Measurements from ENCODE around the gene POLR2M. TPM values are rescaled to one million over a fixed set of nuclear protein-coding genes. Genes with fewer than 3 reads are reported as not detected.

POLR2M gene
- total RNA-seq, 1 experiment from 2014 or later: 86.2 TPM

DNA sequence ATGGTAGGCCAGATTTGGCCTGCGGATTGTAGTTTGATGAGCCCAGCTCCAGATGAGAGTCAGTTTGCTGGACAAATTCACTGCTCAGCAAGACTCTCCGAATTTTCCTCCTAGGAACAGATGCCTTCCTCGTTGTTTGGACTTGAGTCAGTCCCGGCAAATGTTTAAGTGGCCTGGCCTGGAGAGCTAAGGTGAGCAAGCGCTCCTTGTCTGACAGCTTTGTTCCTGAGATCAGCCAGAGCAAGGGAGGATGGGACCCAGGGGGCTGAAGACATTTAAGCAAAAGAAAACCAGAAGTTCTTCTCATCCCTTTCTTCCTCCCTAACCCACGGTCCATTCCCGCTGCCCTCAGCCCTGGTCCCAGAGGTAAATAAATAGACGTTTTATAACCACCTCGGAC is 40.3 kb downstream of the POLR2M start:
- ATAC-seq (no peak), DNase-seq (ENCODE audit: low read depth, low spot score) (no peak)
- Histone ChIP-seq H3K4me2 (ENCODE audit: low read length) (no peak overlapping the region), H4K20me1 (ENCODE audit: insufficient read depth) (no peaks in the 10 kb centered on the region), H3K27ac (ENCODE audit: low read depth, low read length) (no peak overlapping the region), H2AFZ (ENCODE audit: low read depth, low read length, poor library complexity, severe bottlenecking) (no peak overlapping the region), H3K9ac (ENCODE audit: low read length) (no peak overlapping the region), H3K9me2 (ENCODE audit: insufficient read depth) (no peaks in the 10 kb centered on the region), H3K9me3 (ENCODE audit: control insufficient read depth in 1 of 2, insufficient read depth in 1 of 2, low read depth in 1 of 2, low read length in 2 of 2) (no peaks in the 10 kb centered on the region), H3K36me3 (ENCODE audit: control insufficient read depth in 1 of 2, insufficient read depth in 2 of 2, low read length in 2 of 2) (no peaks in the 10 kb centered on the region), H3K4me1 (ENCODE audit: control insufficient read depth in 1 of 2, insufficient read depth in 2 of 2, low read length in 2 of 2) (no peaks in the 10 kb centered on the region), H3K4me3 (replicated peaks in 1 of 2; ENCODE audit: low read depth in 1 of 2, low read length in 2 of 2) (no peak overlapping the region), H3K79me2 (ENCODE audit: insufficient read depth, low read length) (no peaks in the 10 kb centered on the region), H3K27me3 (ENCODE audit: insufficient read depth, low read length) (no peaks in the 10 kb centered on the region)
- BruUV-seq (replicated peaks): no TSS peak
- RAD21 ChIA-PET (ENCODE audit: low non-redundant PET in 1 of 2, low total read pairs in 2 of 2, uncharacterized antibody in 2 of 2, unreplicated experiment in 2 of 2): no interaction called here
- CTCF ChIA-PET: interaction anchor here (2.1 to 3.2 kb wide), 2 partner anchors 14 to 324 kb away, joined by 9 to 11 read pairs; no protein-coding TSS in a partner anchor
- intact Hi-C loops (cut with micrococcal nuclease): loop anchor here (5.0 kb wide), 1 partner anchor 436 kb away; no protein-coding TSS in a partner anchor
- TF ChIP-seq POLR2AphosphoS5 (IDR thresholded peaks at IDR 0.05; ENCODE audit: low read depth, low read length) (no peak), ZFX (IDR thresholded peaks at IDR 0.05) (no peak)
- POLR2A ChIA-PET: no interaction called here

DNA sequence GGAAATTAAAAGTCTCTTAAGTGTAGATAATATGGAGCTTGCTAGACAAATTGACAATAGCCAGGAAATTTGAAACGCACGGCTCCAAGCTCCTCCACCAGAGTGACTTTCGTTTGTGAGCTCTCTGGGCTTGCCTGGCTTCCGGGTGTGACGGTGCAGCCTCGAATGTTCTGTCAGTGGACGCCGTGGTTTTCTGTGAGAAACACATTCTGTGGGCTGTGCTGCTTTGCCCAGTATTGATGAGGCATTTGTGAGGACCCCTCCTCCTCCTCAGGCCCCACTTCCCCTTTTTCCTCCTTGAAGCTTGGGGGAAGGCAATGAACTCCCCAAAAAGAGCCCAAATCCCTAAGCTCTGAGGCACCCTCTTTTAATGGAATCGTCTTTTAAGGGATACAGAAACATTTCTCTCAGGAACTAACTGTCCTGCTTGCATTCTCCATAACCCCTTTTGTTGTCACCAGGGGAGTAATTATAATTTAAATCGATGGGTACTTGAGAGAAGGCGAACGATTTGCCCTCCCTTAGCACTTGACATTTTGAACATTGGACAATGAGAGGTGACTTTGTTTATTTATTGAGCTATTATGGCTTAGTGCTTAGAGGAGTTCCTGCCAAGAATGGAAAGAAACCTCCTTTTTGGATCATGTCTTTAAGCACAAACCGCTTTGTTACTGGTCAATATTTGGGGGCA is 40.8 kb downstream of the POLR2M start:
- intact Hi-C loops (cut with micrococcal nuclease): loop anchor here (5.0 kb wide), 1 partner anchor 435 kb away; no protein-coding TSS in a partner anchor
- DNase-seq (ENCODE audit: low read depth, low spot score): no peak
- BruUV-seq (replicated peaks): no TSS peak
- Histone ChIP-seq H3K9me3 (ENCODE audit: control insufficient read depth in 1 of 2, insufficient read depth in 1 of 2, low read depth in 1 of 2, low read length in 2 of 2) (no peaks in the 10 kb centered on the region), H3K27ac (ENCODE audit: low read depth, low read length) (no peak overlapping the region), H3K79me2 (ENCODE audit: insufficient read depth, low read length) (no peaks in the 10 kb centered on the region), H3K4me3 (replicated peaks in 1 of 2; ENCODE audit: low read depth in 1 of 2, low read length in 2 of 2) (no peak overlapping the region), H2AFZ (ENCODE audit: low read depth, low read length, poor library complexity, severe bottlenecking) (no peak overlapping the region), H3K4me1 (ENCODE audit: control insufficient read depth in 1 of 2, insufficient read depth in 2 of 2, low read length in 2 of 2) (no peaks in the 10 kb centered on the region), H3K9ac (ENCODE audit: low read length) (no peak overlapping the region), H3K9me2 (ENCODE audit: insufficient read depth) (no peaks in the 10 kb centered on the region), H3K36me3 (ENCODE audit: control insufficient read depth in 1 of 2, insufficient read depth in 2 of 2, low read length in 2 of 2) (no peaks in the 10 kb centered on the region), H4K20me1 (ENCODE audit: insufficient read depth) (no peaks in the 10 kb centered on the region), H3K4me2 (ENCODE audit: low read length) (no peak overlapping the region), H3K27me3 (ENCODE audit: insufficient read depth, low read length) (no peaks in the 10 kb centered on the region)
- CTCF ChIA-PET: interaction anchor here (0.8 to 3.2 kb wide), 4 partner anchors 15 to 330 kb away, joined by 3 to 11 read pairs (median 6); no protein-coding TSS in a partner anchor
- no peak for ATAC-seq
- TF ChIP-seq YY1 (IDR thresholded peaks at IDR 0.05; ENCODE audit: extremely low read depth, insufficient replicate concordance, low read depth, low read length) (no peak), POLR2AphosphoS5 (IDR thresholded peaks at IDR 0.05; ENCODE audit: low read depth, low read length) (no peak), ZNF274 (IDR thresholded peaks at IDR 0.05; ENCODE audit: low read depth, low read length) (no peak), CBX3 (IDR thresholded peaks at IDR 0.05; ENCODE audit: low read depth) (no peak), EGR1 (IDR thresholded peaks at IDR 0.05; ENCODE audit: low read depth) (no peak), EZH2phosphoT487 (IDR thresholded peaks at IDR 0.05; ENCODE audit: borderline replicate concordance) (no peak)
- TF ChIP-seq, protein P1, sequence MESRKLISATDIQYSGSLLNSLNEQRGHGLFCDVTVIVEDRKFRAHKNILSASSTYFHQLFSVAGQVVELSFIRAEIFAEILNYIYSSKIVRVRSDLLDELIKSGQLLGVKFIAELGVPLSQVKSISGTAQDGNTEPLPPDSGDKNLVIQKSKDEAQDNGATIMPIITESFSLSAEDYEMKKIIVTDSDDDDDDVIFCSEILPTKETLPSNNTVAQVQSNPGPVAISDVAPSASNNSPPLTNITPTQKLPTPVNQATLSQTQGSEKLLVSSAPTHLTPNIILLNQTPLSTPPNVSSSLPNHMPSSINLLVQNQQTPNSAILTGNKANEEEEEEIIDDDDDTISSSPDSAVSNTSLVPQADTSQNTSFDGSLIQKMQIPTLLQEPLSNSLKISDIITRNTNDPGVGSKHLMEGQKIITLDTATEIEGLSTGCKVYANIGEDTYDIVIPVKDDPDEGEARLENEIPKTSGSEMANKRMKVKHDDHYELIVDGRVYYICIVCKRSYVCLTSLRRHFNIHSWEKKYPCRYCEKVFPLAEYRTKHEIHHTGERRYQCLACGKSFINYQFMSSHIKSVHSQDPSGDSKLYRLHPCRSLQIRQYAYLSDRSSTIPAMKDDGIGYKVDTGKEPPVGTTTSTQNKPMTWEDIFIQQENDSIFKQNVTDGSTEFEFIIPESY (IDR thresholded peaks at IDR 0.05; ENCODE audit: extremely low read depth, insufficient replicate concordance, low read length): no peak
- TF ChIP-seq, protein P2, sequence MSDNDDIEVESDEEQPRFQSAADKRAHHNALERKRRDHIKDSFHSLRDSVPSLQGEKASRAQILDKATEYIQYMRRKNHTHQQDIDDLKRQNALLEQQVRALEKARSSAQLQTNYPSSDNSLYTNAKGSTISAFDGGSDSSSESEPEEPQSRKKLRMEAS (IDR thresholded peaks at IDR 0.05): no peak
- RAD21 ChIA-PET (ENCODE audit: low non-redundant PET in 1 of 2, low total read pairs in 2 of 2, uncharacterized antibody in 2 of 2, unreplicated experiment in 2 of 2): no interaction called here
- POLR2A ChIA-PET: no interaction called here

Measured in HCT116 (cell line).